Measurements from ENCODE around the gene CD2.

The CD2 gene

DNA sequence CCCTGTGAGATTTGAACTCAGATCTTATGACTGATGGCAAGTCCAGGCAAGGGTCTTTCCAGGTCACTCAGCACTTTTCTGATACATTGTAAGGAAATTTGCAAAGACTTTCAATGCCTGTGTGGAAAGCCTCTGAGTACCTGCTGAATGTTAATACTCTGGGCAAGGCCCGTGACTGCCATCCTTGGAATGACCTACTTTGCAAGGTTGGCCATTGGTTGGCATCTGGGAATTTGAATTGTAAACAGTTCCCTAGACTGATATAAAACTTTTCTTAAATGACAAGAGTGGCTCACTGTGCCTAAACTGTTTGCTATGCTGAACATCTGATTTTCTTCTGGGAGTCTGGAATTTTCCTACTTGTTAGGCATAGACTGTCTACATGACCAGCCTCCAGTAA, 57.1 kb downstream of the CD2 start:
- no peak for DNase-seq (ENCODE audit: low read depth in 4 of 4, low spot score in 1 of 4)

DNA sequence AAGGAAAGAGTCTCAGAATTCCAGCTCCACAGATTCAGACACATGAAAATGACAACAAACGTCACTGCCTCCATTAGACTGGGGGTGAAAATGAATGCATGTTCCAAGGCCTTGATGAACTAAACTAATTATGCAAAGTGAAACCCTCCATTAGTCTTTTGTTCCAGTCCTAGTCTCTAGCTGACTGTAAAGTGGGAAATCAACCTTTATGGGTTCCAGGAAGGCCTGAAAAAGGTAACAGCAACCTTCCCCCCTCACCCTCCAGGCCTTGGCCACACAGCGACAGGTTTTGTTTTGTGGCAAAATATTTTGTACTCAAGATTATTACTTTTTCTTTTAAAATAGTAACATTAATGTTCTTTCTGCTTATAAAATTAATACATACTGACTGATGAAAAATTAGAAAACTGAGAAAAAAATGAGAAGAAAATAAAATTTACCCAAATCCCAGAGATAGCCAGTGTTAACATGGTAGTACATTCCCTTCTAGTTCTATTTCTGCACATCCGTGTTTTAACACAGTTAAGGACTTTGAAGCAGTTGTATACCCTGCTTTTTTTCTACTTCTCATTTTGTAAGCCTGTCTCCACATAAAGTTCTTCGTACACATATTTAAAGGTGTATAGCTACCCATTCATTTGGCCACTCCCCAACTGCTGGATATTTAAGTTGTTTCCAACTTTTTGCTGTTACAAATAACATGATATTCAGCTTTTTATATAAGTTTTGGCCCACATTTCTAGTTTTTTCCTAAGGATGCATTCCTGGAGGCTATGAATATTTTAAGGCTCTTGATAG, 60.9 kb downstream of the CD2 start:
- no peak for DNase-seq (ENCODE audit: low read depth in 4 of 4, low spot score in 1 of 4)

DNA sequence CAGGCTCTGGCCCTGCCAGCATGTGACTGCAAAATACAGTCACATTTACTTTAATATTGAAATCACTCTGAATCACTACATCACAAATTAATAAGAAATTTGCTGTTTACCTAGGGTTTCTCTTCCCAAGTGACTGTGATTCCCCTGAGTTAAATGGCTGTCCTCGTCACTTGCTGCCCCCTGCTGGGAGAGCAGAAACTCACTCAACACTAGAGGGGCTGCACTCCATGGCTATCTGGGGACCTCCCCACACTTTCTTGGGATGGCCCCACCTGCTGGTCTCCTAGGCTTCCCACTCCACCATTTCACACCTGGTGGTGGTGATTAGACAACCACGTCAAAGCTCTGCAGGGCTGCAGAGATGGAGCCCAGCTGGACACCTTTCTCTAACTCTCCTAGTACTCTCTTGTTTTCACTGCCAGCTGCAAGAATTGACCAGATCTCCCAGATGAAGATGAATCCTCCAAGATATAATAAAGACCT, 63.4 kb downstream of the CD2 start:
- peak; percentile 47 to 71 (median 61) for DNase-seq (ENCODE audit: low read depth in 4 of 4, low spot score in 1 of 4)

Measured in stimulated activated CD4-positive, alpha-beta T cell treated with anti-CD3 and anti-CD28 coated beads, Interleukin-1b, Interleukin-23, amount 100 ng/mL, for 24 hours (primary cell).